ENCODE results near the gene HSF5. TPM values are rescaled to one million over a fixed set of nuclear protein-coding genes. Genes with fewer than 3 reads are reported as not detected.

Gene HSF5
- total and polyA plus RNA-seq, 7 donors, result under 0.01 to 0.29 TPM; not detected in 5

DNA sequence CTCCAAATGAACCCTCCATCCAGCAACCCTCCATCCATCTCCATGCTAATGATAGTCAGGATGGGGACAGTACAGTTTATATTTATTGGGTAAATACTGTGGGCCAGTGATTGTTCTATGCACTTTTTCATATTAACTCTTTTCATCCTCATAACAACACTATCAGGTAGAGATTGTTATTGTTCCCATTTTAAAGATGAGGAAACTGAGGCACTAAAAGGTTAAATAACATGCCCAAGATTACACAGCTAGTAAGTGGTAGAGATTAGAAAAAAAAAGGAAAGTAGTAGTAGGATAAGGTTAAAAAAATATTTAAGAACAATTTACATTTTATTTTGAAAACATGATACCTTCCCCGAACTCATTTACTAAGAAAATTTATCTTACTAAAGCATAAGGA, 114.3 kb downstream of the HSF5 start:
- Histone ChIP-seq H3K4me3 (no peak overlapping the region), H3K4me1 (no peaks in the 10 kb centered on the region), H3K36me3 (no peaks in the 10 kb centered on the region), H3K9me3 (no peaks in the 10 kb centered on the region), H3K27ac (no peak overlapping the region), H3K27me3 (no peaks in the 10 kb centered on the region)
- WGBS, 2 donors, result 76 to 96% methylated on average over 1 of the region's 1 CpG
- no peak for DNase-seq
- intact Hi-C loops (cut with DNase I), result no loop called here
- TF ChIP-seq POLR2AphosphoS5 (IDR thresholded peaks at IDR 0.05) (no peak), POLR2A (IDR thresholded peaks at IDR 0.05) (no peak), EP300 (IDR thresholded peaks at IDR 0.05) (no peak)
- TF ChIP-seq, protein P1, sequence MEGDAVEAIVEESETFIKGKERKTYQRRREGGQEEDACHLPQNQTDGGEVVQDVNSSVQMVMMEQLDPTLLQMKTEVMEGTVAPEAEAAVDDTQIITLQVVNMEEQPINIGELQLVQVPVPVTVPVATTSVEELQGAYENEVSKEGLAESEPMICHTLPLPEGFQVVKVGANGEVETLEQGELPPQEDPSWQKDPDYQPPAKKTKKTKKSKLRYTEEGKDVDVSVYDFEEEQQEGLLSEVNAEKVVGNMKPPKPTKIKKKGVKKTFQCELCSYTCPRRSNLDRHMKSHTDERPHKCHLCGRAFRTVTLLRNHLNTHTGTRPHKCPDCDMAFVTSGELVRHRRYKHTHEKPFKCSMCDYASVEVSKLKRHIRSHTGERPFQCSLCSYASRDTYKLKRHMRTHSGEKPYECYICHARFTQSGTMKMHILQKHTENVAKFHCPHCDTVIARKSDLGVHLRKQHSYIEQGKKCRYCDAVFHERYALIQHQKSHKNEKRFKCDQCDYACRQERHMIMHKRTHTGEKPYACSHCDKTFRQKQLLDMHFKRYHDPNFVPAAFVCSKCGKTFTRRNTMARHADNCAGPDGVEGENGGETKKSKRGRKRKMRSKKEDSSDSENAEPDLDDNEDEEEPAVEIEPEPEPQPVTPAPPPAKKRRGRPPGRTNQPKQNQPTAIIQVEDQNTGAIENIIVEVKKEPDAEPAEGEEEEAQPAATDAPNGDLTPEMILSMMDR (IDR thresholded peaks at IDR 0.05), result no peak

DNA sequence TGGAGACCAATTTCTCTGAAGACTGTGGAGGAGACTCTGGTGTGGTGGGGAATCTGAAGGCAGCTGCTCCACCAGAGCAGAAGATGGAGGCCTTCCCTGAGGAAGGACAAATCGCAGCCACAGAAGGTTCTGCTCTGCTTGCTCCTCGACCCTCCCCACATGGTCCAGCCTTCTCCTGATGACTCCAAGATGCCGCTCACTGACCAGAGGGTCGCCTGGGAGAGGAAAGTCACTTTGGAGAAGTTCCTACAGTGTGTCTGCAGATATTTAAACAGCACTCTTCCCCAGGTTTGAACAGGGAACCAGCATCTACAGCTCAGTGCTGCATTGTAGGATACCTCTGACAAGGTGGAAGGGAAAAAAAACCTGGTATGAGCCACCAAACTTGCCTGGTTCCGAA, 115.2 kb downstream of the HSF5 start:
- 63 to 87% methylated on average over 5 of the region's 5 CpGs for WGBS, 2 donors
- no peaks in the 10 kb centered on the region for H3K27me3 ChIP-seq
- H3K36me3 ChIP-seq, result no peaks in the 10 kb centered on the region
- H3K9me3 ChIP-seq, result no peaks in the 10 kb centered on the region
- H3K4me3 ChIP-seq, result no peak overlapping the region
- no peak for TF ChIP-seq POLR2A (IDR thresholded peaks at IDR 0.05)
- no peak for TF ChIP-seq EP300 (IDR thresholded peaks at IDR 0.05)
- TF ChIP-seq POLR2AphosphoS5 (IDR thresholded peaks at IDR 0.05), result no peak
- TF ChIP-seq, protein P1 (IDR thresholded peaks at IDR 0.05), result no peak
- no peaks in the 10 kb centered on the region for H3K4me1 ChIP-seq
- no peak for DNase-seq
- H3K27ac ChIP-seq, result no peak overlapping the region
- intact Hi-C loops (cut with DNase I), result no loop called here

- no peak for TF ChIP-seq EP300 (IDR thresholded peaks at IDR 0.05)
- TF ChIP-seq POLR2A (IDR thresholded peaks at IDR 0.05), result no peak
- TF ChIP-seq POLR2AphosphoS5 (IDR thresholded peaks at IDR 0.05), result no peak
- no peak for DNase-seq
- intact Hi-C loops (cut with DNase I), result no loop called here
- Histone ChIP-seq H3K27ac (no peak overlapping the region), H3K4me3 (no peak overlapping the region), H3K36me3 (no peaks in the 10 kb centered on the region), H3K9me3 (no peaks in the 10 kb centered on the region), H3K4me1 (no peaks in the 10 kb centered on the region), H3K27me3 (no peaks in the 10 kb centered on the region)
- WGBS, 2 donors, result 39 to 79% methylated on average over 6 of the region's 6 CpGs
Measured at GRCh38 chr17:58371300-58371950, 116.8 kb downstream of the HSF5 start.

- no peaks in the 10 kb centered on the region for H3K4me1 ChIP-seq
- 38 to 78% methylated on average over 9 of the region's 9 CpGs for WGBS, 2 donors
- no peak for TF ChIP-seq EP300 (IDR thresholded peaks at IDR 0.05)
- no peak for TF ChIP-seq POLR2A (IDR thresholded peaks at IDR 0.05)
- TF ChIP-seq POLR2AphosphoS5 (IDR thresholded peaks at IDR 0.05), result no peak
- TF ChIP-seq, protein P1 (IDR thresholded peaks at IDR 0.05), result no peak
- H3K36me3 ChIP-seq, result no peaks in the 10 kb centered on the region
- H3K27ac ChIP-seq, result no peak overlapping the region
- no peak overlapping the region for H3K4me3 ChIP-seq
- no peak for DNase-seq
- intact Hi-C loops (cut with DNase I), result no loop called here
- no peaks in the 10 kb centered on the region for H3K9me3 ChIP-seq
- no peaks in the 10 kb centered on the region for H3K27me3 ChIP-seq
Measured at GRCh38 chr17:58370716-58371115, 117.5 kb downstream of the HSF5 start.

DNA sequence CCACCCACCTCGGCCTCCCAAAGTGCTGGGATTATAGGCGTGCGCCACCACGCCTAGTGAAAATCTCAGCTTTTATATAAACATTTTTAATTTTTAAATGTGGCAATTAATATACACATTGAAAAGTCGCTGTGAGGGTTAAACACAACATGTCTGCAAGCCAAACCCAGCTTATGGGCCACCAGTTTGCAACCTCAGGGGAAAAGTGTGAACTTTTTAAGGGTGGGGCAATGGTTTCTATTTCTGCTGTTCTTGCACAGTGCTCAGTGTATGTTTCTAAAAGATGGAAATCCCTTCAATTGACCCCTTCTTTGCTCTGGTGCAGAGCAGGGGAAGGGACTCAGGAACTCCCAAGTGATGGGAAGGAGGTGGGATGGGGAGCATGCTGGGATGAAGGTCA, 117.9 kb downstream of the HSF5 start:
- intact Hi-C loops (cut with DNase I), result no loop called here
- no peak for TF ChIP-seq EP300 (IDR thresholded peaks at IDR 0.05)
- TF ChIP-seq POLR2A (IDR thresholded peaks at IDR 0.05), result no peak
- no peak for TF ChIP-seq POLR2AphosphoS5 (IDR thresholded peaks at IDR 0.05)
- TF ChIP-seq, protein P1 (IDR thresholded peaks at IDR 0.05), result no peak
- H3K27me3 ChIP-seq, result no peaks in the 10 kb centered on the region
- 45 to 83% methylated on average over 5 of the region's 5 CpGs for WGBS, 2 donors
- H3K27ac ChIP-seq, result no peak overlapping the region
- H3K4me3 ChIP-seq, result no peak overlapping the region
- H3K36me3 ChIP-seq, result no peaks in the 10 kb centered on the region
- DNase-seq, result no peak
- no peaks in the 10 kb centered on the region for H3K9me3 ChIP-seq
- H3K4me1 ChIP-seq, result no peaks in the 10 kb centered on the region

Other genes starting within 250 kb of the HSF5 start
- gene LPO, start 249.8 kb downstream of the HSF5 start, total RNA-seq, result not detected
- not detected for gene LPO, start 249.8 kb downstream of the HSF5 start, polyA plus RNA-seq
- under 1 TPM in 1 of 4 donors, not detected in 3; 0.36 TPM for gene MPO, start 207.5 kb downstream of the HSF5 start, total RNA-seq
- gene MPO, start 207.5 kb downstream of the HSF5 start, polyA plus RNA-seq, result under 1 TPM in 1 of 3 donors, not detected in 2; 0.44 TPM
- gene TSPOAP1, start 159.6 kb downstream of the HSF5 start, total RNA-seq, result 10 to 100 TPM; 12.5 to 28.4 (median 17.0) TPM
- gene TSPOAP1, start 159.6 kb downstream of the HSF5 start, polyA plus RNA-seq, result 1 to 10 TPM in 2 of 3 donors, under 1 TPM in 1; 0.69 to 7.2 (median 3.6) TPM
- 10 to 100 TPM; 50.5 to 65.3 (median 57.4) TPM for gene SUPT4H1, start 136.2 kb downstream of the HSF5 start, total RNA-seq
- gene SUPT4H1, start 136.2 kb downstream of the HSF5 start, polyA plus RNA-seq, result 100 to 1,000 TPM in 1 of 3 donors, 10 to 100 TPM in 2; 90.1 to 114 (median 99.3) TPM
- under 1 TPM in 3 of 4 donors, not detected in 1; 0.14 to 0.33 (median 0.28) TPM for gene RNF43, start 70.9 kb downstream of the HSF5 start, total RNA-seq
- 10 to 100 TPM in 1 of 3 donors, 1 to 10 TPM in 2; 6.5 to 19.3 (median 7.2) TPM for gene RNF43, start 70.9 kb downstream of the HSF5 start, polyA plus RNA-seq
- gene MTMR4, start 26.2 kb upstream of the HSF5 start, total RNA-seq, result 10 to 100 TPM; 18.6 to 28.5 (median 25.3) TPM
- 10 to 100 TPM in 1 of 3 donors, 1 to 10 TPM in 2; 6.0 to 22.6 (median 9.2) TPM for gene MTMR4, start 26.2 kb upstream of the HSF5 start, polyA plus RNA-seq
- under 1 TPM; 0.14 to 0.36 (median 0.30) TPM for gene TEX14, start 203.6 kb upstream of the HSF5 start, total RNA-seq
- under 1 TPM in 1 of 3 donors, not detected in 2; 0.09 TPM for gene TEX14, start 203.6 kb upstream of the HSF5 start, polyA plus RNA-seq
- 10 to 100 TPM; 16.8 to 25.2 (median 19.0) TPM for gene RAD51C, start 204.2 kb upstream of the HSF5 start, total RNA-seq
- gene RAD51C, start 204.2 kb upstream of the HSF5 start, polyA plus RNA-seq, result 10 to 100 TPM in 1 of 3 donors, 1 to 10 TPM in 2; 6.0 to 20.1 (median 9.0) TPM